Measurements from ENCODE around the gene VEGFA.
A peak's percentile ranks its signal among the peaks of the same experiment; 100 is the strongest.

Gene VEGFA

GRCh38 chr6:43778976-43779851 lies 9.2 kb downstream of the VEGFA start:
- TF ChIP-seq POLR2AphosphoS5 (IDR thresholded peaks at IDR 0.05; ENCODE audit: low read depth, low read length) (0 out of 2 replicates have a peak, but pooled peaks have one; percentile 31), SIN3A (IDR thresholded peaks at IDR 0.05; ENCODE audit: borderline replicate concordance, insufficient read depth, low read length) (no peak), FOXP2 (optimal IDR thresholded peaks at IDR 0.05; ENCODE audit: borderline replicate concordance, extremely low read depth, extremely low read length, insufficient read depth) (no peak), TAF1 (IDR thresholded peaks at IDR 0.05; ENCODE audit: borderline replicate concordance, insufficient read depth, low read length) (no peak), REST (IDR thresholded peaks at IDR 0.05; ENCODE audit: insufficient read depth in 1 of 2, low read depth in 2 of 2, low read length in 2 of 2) (no peak)

GRCh38 chr6:43779852-43780236 lies 9.8 kb downstream of the VEGFA start:
- TF ChIP-seq REST (IDR thresholded peaks at IDR 0.05; ENCODE audit: insufficient read depth in 1 of 2, low read depth in 2 of 2, low read length in 2 of 2) (no peak), POLR2AphosphoS5 (IDR thresholded peaks at IDR 0.05; ENCODE audit: low read depth, low read length) (no peak), FOXP2 (optimal IDR thresholded peaks at IDR 0.05; ENCODE audit: borderline replicate concordance, extremely low read depth, extremely low read length, insufficient read depth) (no peak), TAF1 (IDR thresholded peaks at IDR 0.05; ENCODE audit: borderline replicate concordance, insufficient read depth, low read length) (no peak), SIN3A (IDR thresholded peaks at IDR 0.05; ENCODE audit: borderline replicate concordance, insufficient read depth, low read length) (no peak)

- TF ChIP-seq TAF1 (IDR thresholded peaks at IDR 0.05; ENCODE audit: borderline replicate concordance, insufficient read depth, low read length) = no peak
- no peak for TF ChIP-seq FOXP2 (optimal IDR thresholded peaks at IDR 0.05; ENCODE audit: borderline replicate concordance, extremely low read depth, extremely low read length, insufficient read depth)
- no peak for TF ChIP-seq REST (IDR thresholded peaks at IDR 0.05; ENCODE audit: insufficient read depth in 1 of 2, low read depth in 2 of 2, low read length in 2 of 2)
- TF ChIP-seq SIN3A (IDR thresholded peaks at IDR 0.05; ENCODE audit: borderline replicate concordance, insufficient read depth, low read length) = no peak
- TF ChIP-seq POLR2AphosphoS5 (IDR thresholded peaks at IDR 0.05; ENCODE audit: low read depth, low read length) = no peak
These were observed 10.3 kb downstream of the VEGFA start for GRCh38 chr6:43780293-43780692.

- TF ChIP-seq REST (IDR thresholded peaks at IDR 0.05; ENCODE audit: insufficient read depth in 1 of 2, low read depth in 2 of 2, low read length in 2 of 2) = no peak
- no peak for TF ChIP-seq FOXP2 (optimal IDR thresholded peaks at IDR 0.05; ENCODE audit: borderline replicate concordance, extremely low read depth, extremely low read length, insufficient read depth)
- no peak; the same call in 1 of the 2 replicates for TF ChIP-seq POLR2AphosphoS5 (IDR thresholded peaks at IDR 0.05; ENCODE audit: low read depth, low read length)
- TF ChIP-seq SIN3A (IDR thresholded peaks at IDR 0.05; ENCODE audit: borderline replicate concordance, insufficient read depth, low read length) = no peak
- TF ChIP-seq TAF1 (IDR thresholded peaks at IDR 0.05; ENCODE audit: borderline replicate concordance, insufficient read depth, low read length) = no peak
These were observed 11.2 kb downstream of the VEGFA start for GRCh38 chr6:43780941-43781928.

Data from PFSK-1 (cell line).